Sigmoid colon (tissue), 7 donors: ENCODE measurements around the gene MORC2. TPM values are rescaled to one million over a fixed set of nuclear protein-coding genes. Genes with fewer than 3 reads are reported as not detected.
A peak's percentile ranks its signal among the peaks of the same experiment; 100 is the strongest.

Experiments used
- DNase-seq: peaks from one replicate; pipeline ENCODE4 v3.0.0-alpha.2; 2019
- H3K27ac ChIP-seq, 4 donors: fragments of 200-600 bp; sonication (generic); one replicate each; pipeline ENCODE4 v1.5.1; 2016 to 2019; ENCODE audit warnings: mild to moderate bottlenecking in 1 of 4
- H3K27me3 ChIP-seq, 3 donors: fragments of 200-600 bp; sonication (generic); one replicate each; pipeline ENCODE4 v1.5.1; 2019; ENCODE audit warnings: mild to moderate bottlenecking in 1 of 3
- H3K36me3 ChIP-seq, 4 donors: fragments of 200-600 bp; sonication (generic); one replicate each; pipeline ENCODE4 v1.5.1; 2016 to 2019
- H3K4me1 ChIP-seq, 4 donors: fragments of 200-600 bp; sonication (generic); one replicate each; pipeline ENCODE4 v1.5.1; 2017 to 2019
- H3K4me3 ChIP-seq, 4 donors: fragments of 200-600 bp; sonication (generic); one replicate each; pipeline ENCODE4 v1.5.1; 2017 to 2019; ENCODE audit warnings: mild to moderate bottlenecking in 2 of 4, moderate library complexity in 1 of 4
- H3K9me3 ChIP-seq, 4 donors: fragments of 200-600 bp in 3 of 4; sonication (generic) in 3 of 4; one replicate each; pipeline versions ENCODE4 v1.5.1 to v1.6.1; 2013 to 2019
- CTCF ChIP-seq, 4 experiments: fragments of 450-650 bp in 3 of 4; fragments of 200-600 bp in 1 of 4; IDR thresholded peaks; one replicate each; pipeline ENCODE4 v1.5.1; 2016 to 2019; ENCODE audit warnings: antibody characterized with exemption in 4 of 4, mild to moderate bottlenecking in 3 of 4, moderate library complexity in 2 of 4
- EP300 ChIP-seq, 4 donors: sonication (generic); formaldehyde crosslinking; IDR thresholded peaks; one replicate each; pipeline ENCODE4 v1.6.1; 2017; ENCODE audit warnings: antibody characterized with exemption in 4 of 4
- POLR2A ChIP-seq, 2 donors: fragments of 450-650 bp; IDR thresholded peaks; one replicate each; pipeline ENCODE4 v1.6.1; 2016; ENCODE audit warnings: antibody characterized with exemption in 2 of 2, mild to moderate bottlenecking in 2 of 2, moderate library complexity in 2 of 2
- POLR2AphosphoS5 ChIP-seq, 4 donors: sonication (generic); formaldehyde crosslinking; IDR thresholded peaks; one replicate each; pipeline ENCODE4 v1.6.1; 2017; ENCODE audit warnings: antibody characterized with exemption in 4 of 4
- WGBS, 2 donors: extraction: QIAGEN DNeasy Blood & Tissue Kit; methylation state at CpG; one replicate each; pipeline ENCODE4 v1.1.7; 2013; 5-methylcytosine and 5-hydroxymethylcytosine counted together
- intact Hi-C: fragments of 100-400 bp; cut with DNase I; formaldehyde crosslinking; loops from one replicate; pipeline ENCODE4 v1.15.1; 2023
- polyA plus RNA-seq, 3 donors: library from polyadenylated mRNA; stranded (reverse); fragments of 200-250 nt; gene quantifications; one replicate each; pipeline ENCODE4 v1.2.3, GENCODE V29; 2013
- total RNA-seq, 4 donors: library from RNA; depleted of rRNA; stranded (reverse); fragments of >200 nt; gene quantifications; one replicate each; pipeline ENCODE4 v1.1.0, GENCODE V29; 2016
- donor health status: healthy with polysubstance abuse.
- donor health status: Bipolar disorder and iron deficiency.
- donor health status: healthy.

Gene MORC2
- total and polyA plus RNA-seq, 7 donors, result 4.6 to 42.1 (median 15.0) TPM

GRCh38 chr22:30970356-30970746 lies 1.8 kb upstream of the MORC2 start:
- TF ChIP-seq EP300 (IDR thresholded peaks at IDR 0.05) (no peak), POLR2A (IDR thresholded peaks at IDR 0.05) (no peak), CTCF (IDR thresholded peaks at IDR 0.05) (no peak), POLR2AphosphoS5 (IDR thresholded peaks at IDR 0.05) (no peak)
- 77 to 80% methylated on average over 3 of the region's 3 CpGs for WGBS, 2 donors
- Histone ChIP-seq H3K4me1 (peaks cover 0 to 45% (median 26%) of the 10 kb centered on the region in 4 donors), H3K27me3 (no peaks in the 10 kb centered on the region), H3K4me3 (peak overlapping the region; percentile 57 to 88 (median 86)), H3K36me3 (peaks cover 20 to 43% (median 31%) of the 10 kb centered on the region in 4 donors), H3K9me3 (peaks cover 0 to 25% (median 12%) of the 10 kb centered on the region in 4 donors), H3K27ac (peak overlapping the region; percentile 95 to 98 (median 96))
- intact Hi-C loops, result loop anchor here (1.0 kb wide), 1 partner anchor 65 kb away; no protein-coding TSS in a partner anchor
- no peak for DNase-seq

- TF ChIP-seq POLR2A (IDR thresholded peaks at IDR 0.05) (no peak), POLR2AphosphoS5 (IDR thresholded peaks at IDR 0.05) (no peak), EP300 (IDR thresholded peaks at IDR 0.05) (no peak), CTCF (IDR thresholded peaks at IDR 0.05) (no peak)
- Histone ChIP-seq H3K4me1 (peaks cover 0 to 45% (median 31%) of the 10 kb centered on the region in 4 donors), H3K27ac (peak overlapping the region; percentile 95 to 98 (median 96)), H3K36me3 (peaks cover 14 to 37% (median 26%) of the 10 kb centered on the region in 4 donors), H3K4me3 (peak overlapping the region; percentile 57 to 88 (median 86)), H3K9me3 (peaks cover 0 to 19% (median 9%) of the 10 kb centered on the region in 4 donors), H3K27me3 (no peaks in the 10 kb centered on the region)
- intact Hi-C loops, result loop anchor here (1.0 to 2.0 kb wide), 4 partner anchors 66 to 116 kb away; partner anchors contain the start of gene SMTN
- 4 to 5% methylated on average over 49 of the region's 49 CpGs for WGBS, 2 donors
- peak; percentile 64 for DNase-seq
Measured at GRCh38 chr22:30969532-30970355, 1.2 kb upstream of the MORC2 start.

GRCh38 chr22:30968924-30969531 lies 454 bp upstream of the MORC2 start, which contains the start of gene TUG1:
TSS of gene TUG1 (plus strand) at chr22:30969265.
- Histone ChIP-seq H3K9me3 (peaks cover 0 to 14% (median 8%) of the 10 kb centered on the region in 4 donors), H3K4me3 (peak within 1 kb of the TSS; percentile 57 to 88 (median 86)), H3K4me1 (peaks cover 0 to 51% (median 38%) of the 10 kb centered on the region in 4 donors), H3K27ac (peak within 1 kb of the TSS; percentile 95 to 98 (median 96)), H3K36me3 (peaks cover 14 to 30% (median 26%) of the 10 kb centered on the region in 4 donors), H3K27me3 (no peaks in the 10 kb centered on the region)
- DNase-seq, result peak; percentile 99
- intact Hi-C loops, result loop anchor here (1.0 to 2.0 kb wide), 3 partner anchors 88 to 116 kb away; partner anchors contain the start of gene SMTN
- WGBS, 2 donors, result 0% methylated on average over 67 of the region's 67 CpGs
- TF ChIP-seq POLR2A (IDR thresholded peaks at IDR 0.05), result peak; percentile 78 to 81
- TF ChIP-seq POLR2AphosphoS5 (IDR thresholded peaks at IDR 0.05), result peak; percentile 96 to 99 (median 98)
- TF ChIP-seq CTCF (IDR thresholded peaks at IDR 0.05), result no peak

- H3K27me3 ChIP-seq, result no peaks in the 10 kb centered on the region
- H3K36me3 ChIP-seq, result no peaks in the 10 kb centered on the region
- no peaks in the 10 kb centered on the region for H3K9me3 ChIP-seq
- H3K4me1 ChIP-seq, result peaks cover 0 to 30% (median 23%) of the 10 kb centered on the region in 4 donors
- no peak overlapping the region for H3K27ac ChIP-seq
- H3K4me3 ChIP-seq, result no peak overlapping the region
- 81 to 93% methylated on average over 4 of the region's 4 CpGs for WGBS, 2 donors
- intact Hi-C loops, result no loop called here
- DNase-seq, result no peak
- TF ChIP-seq EP300 (IDR thresholded peaks at IDR 0.05), result no peak
- no peak for TF ChIP-seq CTCF (IDR thresholded peaks at IDR 0.05)
- no peak for TF ChIP-seq POLR2A (IDR thresholded peaks at IDR 0.05)
- TF ChIP-seq POLR2AphosphoS5 (IDR thresholded peaks at IDR 0.05), result no peak
Measured at GRCh38 chr22:30964858-30965257, 3.7 kb downstream of the MORC2 start.
